Measurements from ENCODE around the gene NECTIN2. TPM values are rescaled to one million over a fixed set of nuclear protein-coding genes. Genes with fewer than 3 reads are reported as not detected.
"Not testable (repeated sequence)": the region's sequence is repeated elsewhere in the genome, so short reads cannot be mapped to it uniquely, and the experiment has no call there.

NECTIN2 gene
- total RNA-seq, 1 experiment from 2014 or later = 115 TPM

GRCh38 chr19:44879309-44880065, 33.4 kb downstream of the NECTIN2 start:
- no peaks in the 10 kb centered on the region for H3K9me2 ChIP-seq (ENCODE audit: insufficient read depth)
- intact Hi-C loops (cut with micrococcal nuclease; ENCODE audit: unreplicated experiment) = no loop called here
- CTCF ChIA-PET = interaction anchor here (0.7 kb wide), 2 partner anchors 22 to 32 kb away, joined by 3 to 6 read pairs; no protein-coding TSS in a partner anchor
- peaks cover 42% of the 10 kb centered on the region for H3K4me1 ChIP-seq (replicated peaks; ENCODE audit: insufficient read depth)
- no peaks in the 10 kb centered on the region for H3K9me3 ChIP-seq (ENCODE audit: insufficient read depth, low read depth)
- peaks cover 7% of the 10 kb centered on the region for H3K36me3 ChIP-seq (ENCODE audit: low read depth)
- POLR2A ChIA-PET (ENCODE audit: unreplicated experiment) = interaction anchor here (0.6 to 0.7 kb wide), 3 partner anchors 10 to 629 kb away, joined by 3 to 5 read pairs (median 3); no protein-coding TSS in a partner anchor
- H2AFZ ChIP-seq = no peak overlapping the region
- no peaks in the 10 kb centered on the region for H3K79me2 ChIP-seq (ENCODE audit: low read depth)
- H3F3A ChIP-seq (ENCODE audit: insufficient read depth, low read depth) = peaks cover 26% of the 10 kb centered on the region
- H3K4me2 ChIP-seq = no peak overlapping the region; the same call in 1 of the 2 replicates
- H3K27ac ChIP-seq = no peak overlapping the region
- no peaks in the 10 kb centered on the region for H3K27me3 ChIP-seq (ENCODE audit: insufficient read depth, low read depth)
- TF ChIP-seq CTCF (conservative IDR thresholded peaks at IDR 0.05) (no peak), EZH2 (IDR thresholded peaks at IDR 0.05; ENCODE audit: low read depth) (no peak)
- H3K4me3 ChIP-seq = no peak overlapping the region
- BruUV-seq (replicated peaks) = no TSS peak
- no peaks in the 10 kb centered on the region for H4K20me1 ChIP-seq (ENCODE audit: insufficient read depth)
- DNase-seq = no peak

- H4K20me1 ChIP-seq (ENCODE audit: insufficient read depth) = no peaks in the 10 kb centered on the region
- TF ChIP-seq EZH2 (IDR thresholded peaks at IDR 0.05; ENCODE audit: low read depth) = no peak
- TF ChIP-seq CTCF (conservative IDR thresholded peaks at IDR 0.05) = no peak
- no peaks in the 10 kb centered on the region for H3K27me3 ChIP-seq (ENCODE audit: insufficient read depth, low read depth)
- no peaks in the 10 kb centered on the region for H3K79me2 ChIP-seq (ENCODE audit: low read depth)
- intact Hi-C loops (cut with micrococcal nuclease; ENCODE audit: unreplicated experiment) = no loop called here
- H3F3A ChIP-seq (ENCODE audit: insufficient read depth, low read depth) = peaks cover under 1% of the 10 kb centered on the region
- no peak overlapping the region for H3K4me3 ChIP-seq
- H2AFZ ChIP-seq = no peak overlapping the region
- no peak overlapping the region for H3K4me2 ChIP-seq
- H3K27ac ChIP-seq = no peak overlapping the region
- no peak for DNase-seq
- POLR2A ChIA-PET (ENCODE audit: unreplicated experiment) = no interaction called here
- H3K9me3 ChIP-seq (ENCODE audit: insufficient read depth, low read depth) = no peaks in the 10 kb centered on the region
- CTCF ChIA-PET = no interaction called here
- BruUV-seq (replicated peaks) = no TSS peak
- H3K36me3 ChIP-seq (ENCODE audit: low read depth) = no peaks in the 10 kb centered on the region; the same call in 1 of the 2 replicates
- peaks cover 16% of the 10 kb centered on the region for H3K4me1 ChIP-seq (replicated peaks; ENCODE audit: insufficient read depth)
- H3K9me2 ChIP-seq (ENCODE audit: insufficient read depth) = no peaks in the 10 kb centered on the region
These were observed 36.0 kb downstream of the NECTIN2 start for GRCh38 chr19:44882063-44882462.

GRCh38 chr19:44882619-44883397, 36.7 kb downstream of the NECTIN2 start:
- H3K27me3 ChIP-seq (ENCODE audit: insufficient read depth, low read depth); H3K9me2 ChIP-seq (ENCODE audit: insufficient read depth); H3K27ac ChIP-seq; CTCF ChIA-PET; H3K4me2 ChIP-seq; BruUV-seq (replicated peaks); H3K9me3 ChIP-seq (ENCODE audit: insufficient read depth, low read depth); DNase-seq; H3K4me3 ChIP-seq; H2AFZ ChIP-seq; POLR2A ChIA-PET (ENCODE audit: unreplicated experiment); H3K36me3 ChIP-seq (ENCODE audit: low read depth); H3K79me2 ChIP-seq (ENCODE audit: low read depth); H3F3A ChIP-seq (ENCODE audit: insufficient read depth, low read depth); intact Hi-C loops (cut with micrococcal nuclease; ENCODE audit: unreplicated experiment); H4K20me1 ChIP-seq (ENCODE audit: insufficient read depth): not testable (repeated sequence)
- peaks cover 14% of the 10 kb centered on the region for H3K4me1 ChIP-seq (replicated peaks; ENCODE audit: insufficient read depth)
